NCI-H510A treated with DMSO at 0.1 percent for 48 hours (cell line): ENCODE measurements around the gene POM121.
"Not testable (repeated sequence)": the region's sequence is repeated elsewhere in the genome, so short reads cannot be mapped to it uniquely, and the experiment has no call there.

ENCODE experiments used
- DNase-seq: peaks from one replicate; lab custom pipeline; 2025; lab: John Stamatoyannopoulos, UW

The POM121 gene

GRCh38 chr7:72949686-72950085, 24.8 kb downstream of the POM121 start:
- DNase-seq, result not testable (repeated sequence)

GRCh38 chr7:72950432-72950831, 25.5 kb downstream of the POM121 start:
- not testable (repeated sequence) for DNase-seq

GRCh38 chr7:72953901-72954562, 29.1 kb downstream of the POM121 start:
- not testable (repeated sequence) for DNase-seq

GRCh38 chr7:72954563-72955198, 29.8 kb downstream of the POM121 start:
- DNase-seq, result not testable (repeated sequence)

- DNase-seq, result not testable (repeated sequence)
Measured at GRCh38 chr7:72960029-72960428, 35.1 kb downstream of the POM121 start.

GRCh38 chr7:72960626-72961345, 35.9 kb downstream of the POM121 start:
- DNase-seq, result not testable (repeated sequence)

- not testable (repeated sequence) for DNase-seq
Measured at GRCh38 chr7:72961346-72961650, 36.4 kb downstream of the POM121 start.

GRCh38 chr7:72963056-72963455, 38.2 kb downstream of the POM121 start:
- not testable (repeated sequence) for DNase-seq

- DNase-seq, result not testable (repeated sequence)
Measured at GRCh38 chr7:72965186-72965975, 40.5 kb downstream of the POM121 start.

GRCh38 chr7:72966892-72967291, 42.0 kb downstream of the POM121 start:
- DNase-seq, result not testable (repeated sequence)

- not testable (repeated sequence) for DNase-seq
Measured at GRCh38 chr7:72968980-72969516, 44.2 kb downstream of the POM121 start, which contains the start of gene TRIM74. Gene TRIM74, minus strand, starts transcription at chr7:72969466. Its CDS starts 3,309 bp downstream, at chr7:72966157.

- DNase-seq, result not testable (repeated sequence)
Measured at GRCh38 chr7:72969688-72970087, 44.8 kb downstream of the POM121 start.

GRCh38 chr7:72971505-72971904, 46.6 kb downstream of the POM121 start:
- not testable (repeated sequence) for DNase-seq

- DNase-seq, result not testable (repeated sequence)
Measured at GRCh38 chr7:72974781-72975180, 49.9 kb downstream of the POM121 start.

GRCh38 chr7:72975656-72976286, 50.9 kb downstream of the POM121 start:
- DNase-seq, result not testable (repeated sequence)

GRCh38 chr7:72976434-72976833, 51.5 kb downstream of the POM121 start:
- not testable (repeated sequence) for DNase-seq

GRCh38 chr7:72980382-72980781, 55.5 kb downstream of the POM121 start:
- not testable (repeated sequence) for DNase-seq

- not testable (repeated sequence) for DNase-seq
Measured at GRCh38 chr7:72982084-72982483, 57.2 kb downstream of the POM121 start.

GRCh38 chr7:72990146-72990913, 65.4 kb downstream of the POM121 start:
- not testable (repeated sequence) for DNase-seq

GRCh38 chr7:72995484-72995883, 70.6 kb downstream of the POM121 start:
- not testable (repeated sequence) for DNase-seq
